Chondrocyte (in vitro differentiated cells): ENCODE measurements around the gene CEP44. TPM values are rescaled to one million over a fixed set of nuclear protein-coding genes. Genes with fewer than 3 reads are reported as not detected.
"Not testable (repeated sequence)": the region's sequence is repeated elsewhere in the genome, so short reads cannot be mapped to it uniquely, and the experiment has no call there.

Experiments used
- DNase-seq: peaks from one replicate; pipeline ENCODE4 v3.0.0; 2021; ENCODE audit warnings: mixed read lengths, low spot score
- H3K27ac Mint-ChIP-seq: one replicate; pipeline ENCODE4 v1.8.0; 2021; ENCODE audit warnings: mild to moderate bottlenecking, moderate library complexity, mixed read lengths; ENCODE audit not compliant: unreplicated experiment
- H3K27me3 Mint-ChIP-seq: 2 replicates; pipeline ENCODE4 v1.8.0; 2021; ENCODE audit warnings: low read depth, mixed read lengths
- H3K36me3 Mint-ChIP-seq: 2 replicates; pipeline ENCODE4 v1.8.0; 2021; ENCODE audit warnings: low read depth, mixed read lengths
- H3K4me1 Mint-ChIP-seq: 2 replicates; pipeline ENCODE4 v1.8.0; 2021; ENCODE audit warnings: low read depth, mild to moderate bottlenecking, mixed read lengths
- H3K4me3 Mint-ChIP-seq: one replicate; pipeline ENCODE4 v1.8.0; 2021; ENCODE audit warnings: mild to moderate bottlenecking, moderate library complexity, mixed read lengths; ENCODE audit not compliant: unreplicated experiment
- H3K9me3 Mint-ChIP-seq: 2 replicates; pipeline ENCODE4 v1.8.0; 2021; ENCODE audit warnings: low read depth, mixed read lengths
- CTCF ChIP-seq: fragments of 200-600 bp; sonication (generic); IDR thresholded peaks from 2 replicates; pipeline ENCODE4 v1.5.0; 2021; ENCODE audit warnings: antibody characterized with exemption, mild to moderate bottlenecking, moderate library complexity
- total RNA-seq: library from RNA; stranded (reverse); gene quantifications from 3 replicates; pipeline ENCODE4 v1.2.1, GENCODE V29; 2021

The CEP44 gene
- total RNA-seq, 1 donor from 2014 or later, result 8.7 TPM

- Mint-ChIP-seq H3K4me3 (no peak overlapping the region), H3K27me3 (peaks cover 36% of the 10 kb centered on the region), H3K36me3 (no peaks in the 10 kb centered on the region), H3K9me3 (no peaks in the 10 kb centered on the region), H3K27ac (no peak overlapping the region), H3K4me1 (peaks cover 3% of the 10 kb centered on the region)
- DNase-seq, result no peak
- no peak for TF ChIP-seq CTCF
These were observed 74.7 kb downstream of the CEP44 start for GRCh38 chr4:174358410-174358809.

- no peak for DNase-seq
- peaks cover 34% of the 10 kb centered on the region for H3K27me3 Mint-ChIP-seq
- H3K9me3 Mint-ChIP-seq, result no peaks in the 10 kb centered on the region
- H3K36me3 Mint-ChIP-seq, result no peaks in the 10 kb centered on the region
- H3K4me1 Mint-ChIP-seq, result peaks cover 3% of the 10 kb centered on the region
- H3K4me3 Mint-ChIP-seq, result no peak overlapping the region
- TF ChIP-seq CTCF, result no peak
- H3K27ac Mint-ChIP-seq, result no peak overlapping the region
These were observed 75.1 kb downstream of the CEP44 start for GRCh38 chr4:174358829-174359228.

- H3K36me3 Mint-ChIP-seq, result no peaks in the 10 kb centered on the region
- H3K27ac Mint-ChIP-seq, result no peak overlapping the region
- DNase-seq, result no peak
- no peak for TF ChIP-seq CTCF
- H3K27me3 Mint-ChIP-seq, result peaks cover 28% of the 10 kb centered on the region
- no peaks in the 10 kb centered on the region for H3K9me3 Mint-ChIP-seq
- no peaks in the 10 kb centered on the region for H3K4me1 Mint-ChIP-seq
- H3K4me3 Mint-ChIP-seq, result no peak overlapping the region
These were observed 78.6 kb downstream of the CEP44 start for GRCh38 chr4:174362340-174362739.

- H3K27ac Mint-ChIP-seq, H3K4me1 Mint-ChIP-seq, H3K36me3 Mint-ChIP-seq, H3K9me3 Mint-ChIP-seq, H3K4me3 Mint-ChIP-seq, DNase-seq: not testable (repeated sequence)
- H3K27me3 Mint-ChIP-seq, result peaks cover 30% of the 10 kb centered on the region
These were observed 80.1 kb downstream of the CEP44 start for GRCh38 chr4:174363782-174364181.

- no peaks in the 10 kb centered on the region for H3K9me3 Mint-ChIP-seq
- H3K4me1 Mint-ChIP-seq, result no peaks in the 10 kb centered on the region
These were observed 81.4 kb downstream of the CEP44 start for GRCh38 chr4:174365018-174365587.

More at GRCh38 chr4:174365018-174365587, 81.4 kb downstream of the CEP44 start:
- no peak for DNase-seq
- no peak overlapping the region for H3K27ac Mint-ChIP-seq
- TF ChIP-seq CTCF, result peak; percentile 91
- no peak overlapping the region for H3K4me3 Mint-ChIP-seq
- H3K36me3 Mint-ChIP-seq, result peaks cover 4% of the 10 kb centered on the region
- H3K27me3 Mint-ChIP-seq, result peaks cover 39% of the 10 kb centered on the region
